Endothelial cell of umbilical vein (primary cell): Measurements from ENCODE around the gene DSP. TPM values are rescaled to one million over a fixed set of nuclear protein-coding genes. Genes with fewer than 3 reads are reported as not detected.

ENCODE experiments used
- BruUV-seq: library from RNA; stranded (reverse); fragments of 400-500 nt; replicated peaks from 2 replicates; lab custom pipeline; 2021; lab: Mats Ljungman, UMichigan
- CTCF ChIA-PET: fragments of 300-600, 350-600 bp; sonication (Branson Sonifier 250); formaldehyde crosslinking; loops from one replicate; lab custom pipeline; 2021; ENCODE audit warnings: antibody characterized with exemption, inconsistent platforms; lab: Charles Lee
- POLR2A ChIA-PET: fragments of 300-600, 350-600 bp; sonication (Branson Sonifier 250); formaldehyde crosslinking; loops from one replicate; lab custom pipeline; 2021; ENCODE audit warnings: antibody characterized with exemption, inconsistent platforms; lab: Charles Lee
- DNase-seq: peaks from one replicate; pipeline ENCODE4 v3.0.0-alpha.2; 2011; ENCODE audit warnings: low read depth, low spot score
- FAIRE-seq: peaks from 2 replicates; lab custom pipeline; 2011; peaks lifted over from hg19 to GRCh38; lab: Jason Lieb, UNC
- H2AFZ ChIP-seq: 2 replicates; pipeline ENCODE4 v1.6.0; 2012; ENCODE audit warnings: low read depth, low read length, control low read depth, inconsistent platforms
- H3K27ac ChIP-seq: 2 replicates; pipeline ENCODE4 v1.5.1; 2011; ENCODE audit warnings: low read depth, mild to moderate bottlenecking, control low read depth, low read length, moderate library complexity; ENCODE audit not compliant: insufficient read depth
- H3K27me3 ChIP-seq, 2 experiments: 2 replicates each; pipeline versions ENCODE4 v1.6.0 to v1.6.1; 2011; ENCODE audit warnings: low read length in 2 of 2, mixed read lengths in 1 of 2; ENCODE audit not compliant: control insufficient read depth in 2 of 2, insufficient read depth in 2 of 2
- H3K36me3 ChIP-seq, 2 experiments: 2 replicates in 1 of 2; 3 replicates in 1 of 2; pipeline ENCODE4 v1.5.1; 2011; ENCODE audit warnings: low read length in 2 of 2, mild to moderate bottlenecking in 1 of 2, moderate library complexity in 1 of 2; ENCODE audit not compliant: control insufficient read depth in 2 of 2, insufficient read depth in 2 of 2; ENCODE audit errors: extremely low read depth in 1 of 2
- H3K4me1 ChIP-seq: 3 replicates; pipeline ENCODE4 v1.5.1; 2011; ENCODE audit warnings: mild to moderate bottlenecking, low read length; ENCODE audit not compliant: control insufficient read depth, insufficient read depth; ENCODE audit errors: extremely low read depth
- H3K4me2 ChIP-seq: 2 replicates; pipeline ENCODE4 v1.6.1; 2011; ENCODE audit warnings: low read length, control low read depth, mixed read lengths; ENCODE audit not compliant: insufficient read depth
- H3K4me3 ChIP-seq, 3 experiments: fragments of 200-600 bp in 1 of 3; sonication (generic), shearing (Covaris generic) in 1 of 3; replicated peaks in 1 of 3; 2 replicates each; pipeline ENCODE4 v1.5.1; 2011 to 2016; ENCODE audit warnings: control low read depth in 3 of 3, low read length in 3 of 3, mild to moderate bottlenecking in 2 of 3, inconsistent platforms in 1 of 3, low read depth in 1 of 3, moderate library complexity in 1 of 3; ENCODE audit not compliant: insufficient read depth in 1 of 3
- H3K79me2 ChIP-seq: 2 replicates; pipeline ENCODE4 v1.6.0; 2012; ENCODE audit warnings: low read length, inconsistent platforms; ENCODE audit not compliant: control insufficient read depth, insufficient read depth
- H3K9ac ChIP-seq: replicated peaks from 2 replicates; pipeline ENCODE3; 2011; ENCODE audit warnings: low read length, control low read depth; ENCODE audit not compliant: insufficient read depth; ENCODE audit errors: extremely low read depth
- H3K9me1 ChIP-seq: replicated peaks from 3 replicates; pipeline ENCODE4 v1.6.0; 2011; ENCODE audit warnings: mild to moderate bottlenecking, low read length; ENCODE audit not compliant: control insufficient read depth, insufficient read depth; ENCODE audit errors: extremely low read depth
- H3K9me3 ChIP-seq: replicated peaks from 2 replicates; pipeline ENCODE4 v1.5.1; 2012; ENCODE audit warnings: low read length, inconsistent platforms; ENCODE audit not compliant: control insufficient read depth, insufficient read depth
- H4K20me1 ChIP-seq: replicated peaks from 2 replicates; pipeline ENCODE3; 2011; ENCODE audit warnings: mild to moderate bottlenecking, low read length; ENCODE audit not compliant: control insufficient read depth, insufficient read depth; ENCODE audit errors: extremely low read depth
- FOS ChIP-seq: IDR thresholded peaks from 2 replicates; pipeline ENCODE4 v1.6.1; 2011; ENCODE audit warnings: mild to moderate bottlenecking, low read length, moderate library complexity, borderline replicate concordance; ENCODE audit not compliant: insufficient read depth
- GATA2 ChIP-seq: IDR thresholded peaks from 2 replicates; pipeline ENCODE4 v1.7.0; 2011; ENCODE audit warnings: low read depth, mild to moderate bottlenecking, moderate library complexity, mixed read lengths, low read length; ENCODE audit not compliant: insufficient read length, insufficient read depth
- JUN ChIP-seq: IDR thresholded peaks from 2 replicates; pipeline ENCODE4 v1.6.1; 2011; ENCODE audit warnings: borderline replicate concordance, low read depth; ENCODE audit not compliant: insufficient read length, insufficient read depth
- MYC ChIP-seq: IDR thresholded peaks from one replicate; pipeline ENCODE4 v1.6.1; 2011; ENCODE audit warnings: mild to moderate bottlenecking, low read depth, low read length
- POLR2A ChIP-seq: IDR thresholded peaks from 2 replicates; pipeline ENCODE4 v1.6.1; 2012; ENCODE audit warnings: low read depth, mild to moderate bottlenecking, control low read depth, low read length
- POLR2AphosphoS5 ChIP-seq: IDR thresholded peaks from 2 replicates; pipeline ENCODE4 v1.6.1; 2012; ENCODE audit warnings: low read depth, mild to moderate bottlenecking, control low read depth, low read length, moderate library complexity; ENCODE audit not compliant: insufficient read depth
- dilution Hi-C: fragments of 300-500 bp; cut with MboI; formaldehyde crosslinking; loops from one replicate; pipeline ENCODE4 v1.15.0; 2019; ENCODE audit warnings: low sequenced_read_pairs; ENCODE audit not compliant: extremely low pct_ligation_motif_present
- intact Hi-C: fragments of 100-400 bp; cut with micrococcal nuclease; formaldehyde crosslinking; loops from one replicate; pipeline ENCODE4 v1.10.0; 2022
- polyA plus RNA-seq, 4 experiments: library from polyadenylated mRNA; depleted of rRNA in 3 of 4; stranded (reverse) in 3 of 4; unstranded in 1 of 4; fragments of >200 nt; gene quantifications; 2 replicates each; pipeline versions ENCODE4 v1.2.1 to v1.2.3, GENCODE V29; 2011 to 2012; ENCODE audit warnings: missing spikeins in 1 of 4
- total RNA-seq: library from RNA; stranded (reverse); gene quantifications from 2 replicates; pipeline ENCODE4 v1.2.3, GENCODE V29; 2021
- TF ChIP-seq, protein P1 (sequence below): IDR thresholded peaks from 2 replicates; pipeline ENCODE4 v1.6.1; 2011; ENCODE audit not compliant: insufficient read depth, insufficient read length

Gene DSP
- total and polyA plus RNA-seq, 2 donors (not counting 3 experiments of a cell fraction or from before 2014, with no cell fraction given) = 0.03 to 0.77 TPM

GRCh38 chr6:7621761-7622160 is 80.3 kb downstream of the DSP start:
- Histone ChIP-seq H3K4me1 (no peaks in the 10 kb centered on the region), H3K36me3 (no peaks in the 10 kb centered on the region), H4K20me1 (no peaks in the 10 kb centered on the region), H3K9ac (no peak overlapping the region), H3K9me1 (no peaks in the 10 kb centered on the region), H3K4me2 (no peak overlapping the region), H3K79me2 (no peaks in the 10 kb centered on the region), H3K27me3 (peaks cover 2 to 4% of the 10 kb centered on the region in 2 experiments), H2AFZ (no peak overlapping the region), H3K4me3 (no peak overlapping the region), H3K27ac (no peak overlapping the region), H3K9me3 (no peaks in the 10 kb centered on the region)
- dilution Hi-C loops (no loop called here), intact Hi-C loops (no loop called here)
- POLR2A ChIA-PET = no interaction called here
- FAIRE-seq (no peak), DNase-seq (no peak)
- CTCF ChIA-PET = interaction anchor here (0.7 to 1.5 kb wide), 2 partner anchors 437 to 1075 kb away, joined by 3 read pairs; no protein-coding TSS in a partner anchor
- BruUV-seq = no TSS peak
- TF ChIP-seq POLR2AphosphoS5 (no peak), JUN (no peak), GATA2 (no peak), FOS (no peak), POLR2A (no peak), MYC (no peak)
- TF ChIP-seq, protein P1, sequence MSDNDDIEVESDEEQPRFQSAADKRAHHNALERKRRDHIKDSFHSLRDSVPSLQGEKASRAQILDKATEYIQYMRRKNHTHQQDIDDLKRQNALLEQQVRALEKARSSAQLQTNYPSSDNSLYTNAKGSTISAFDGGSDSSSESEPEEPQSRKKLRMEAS = no peak
